A549 treated with CORT108297 at 1 μM for 4 hours (cell line): ENCODE results near the gene ZFP57. TPM values are rescaled to one million over a fixed set of nuclear protein-coding genes. Genes with fewer than 3 reads are reported as not detected.

Experiments used
- total RNA-seq: library from RNA; stranded (reverse); fragments of 200-300 nt; extraction: Qiagen RNA extraction; gene quantifications from 5 replicates; pipeline ENCODE4 v1.2.3, GENCODE V29; 2022

Gene ZFP57
- total RNA-seq = not detected in 5 replicates

GRCh38 chr6:29680904-29681303 lies at the start of gene ZFP57:
TSS of gene ZFP57 (minus strand) at chr6:29681152. CDS start at chr6:29677003, 4,149 bp downstream.

DNA sequence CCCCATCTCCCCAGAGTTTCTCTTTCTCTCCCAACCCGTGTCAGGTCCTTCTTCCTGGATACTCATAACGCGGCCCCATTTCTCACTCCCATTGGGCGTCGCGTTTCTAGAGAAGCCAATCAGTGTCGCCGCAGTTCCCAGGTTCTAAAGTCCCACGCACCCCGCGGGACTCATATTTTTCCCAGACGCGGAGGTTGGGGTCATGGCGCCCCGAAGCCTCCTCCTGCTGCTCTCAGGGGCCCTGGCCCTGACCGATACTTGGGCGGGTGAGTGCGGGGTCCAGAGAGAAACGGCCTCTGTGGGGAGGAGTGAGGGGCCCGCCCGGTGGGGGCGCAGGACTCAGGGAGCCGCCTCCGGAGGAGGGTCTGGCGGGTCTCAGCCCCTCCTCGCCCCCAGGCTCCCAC lies 42.3 kb upstream of the ZFP57 start, which contains the start of gene HLA-F:
HLA-F (plus strand) TSS at position 173 of the 404 bp plus-strand sequence; CDS start at position 203, 30 bp downstream.

GRCh38 chr6:29656798-29657197 lies 24.2 kb downstream of the ZFP57 start, which contains the start of gene MOG:
TSS of gene MOG (plus strand) at chr6:29657092. CDS start at chr6:29657210, 118 bp downstream.

DNA sequence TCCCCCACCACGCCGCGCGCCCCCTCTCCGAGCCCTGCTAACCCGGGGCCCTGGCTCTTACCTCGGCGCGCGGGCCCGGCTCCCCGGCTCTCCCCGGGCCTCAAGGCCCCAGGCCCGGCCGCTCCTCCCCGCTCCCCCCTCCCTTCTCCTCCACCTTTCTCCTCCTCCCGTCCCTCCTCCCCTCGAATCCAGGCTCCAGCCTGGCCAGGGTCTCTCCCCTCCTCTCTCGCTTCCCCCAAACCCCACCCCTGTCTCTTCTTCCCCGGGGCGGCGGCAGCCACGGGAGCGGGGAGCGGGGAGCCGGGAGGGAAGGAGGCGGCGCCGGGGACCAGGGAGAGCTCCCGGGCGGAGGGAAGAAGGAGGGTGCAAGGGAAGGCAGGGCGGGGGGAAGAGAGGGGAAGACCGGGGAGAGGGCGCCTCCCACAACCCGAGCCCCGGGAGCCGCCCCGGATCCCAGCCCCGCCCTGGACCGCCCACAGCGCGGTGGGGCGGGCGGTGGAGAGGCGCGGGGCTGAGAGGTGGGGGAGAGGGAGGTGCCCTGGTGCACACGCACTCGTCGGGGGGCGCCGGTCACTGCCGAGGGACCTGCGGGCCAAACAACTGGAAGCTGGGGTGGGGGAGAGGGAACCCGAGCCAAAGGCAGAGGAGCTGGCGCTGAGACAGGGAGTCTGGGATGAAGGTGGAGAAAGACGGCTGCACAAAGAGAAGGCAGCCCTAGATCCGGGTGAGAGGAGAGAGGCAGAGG lies 48.0 kb downstream of the ZFP57 start, which contains the start of gene GABBR1:
GABBR1 (minus strand) TSS at position 395 of the 745 bp plus-strand sequence. CDS start 798 bp downstream, outside the sequence.

Other genes starting within 250 kb of the ZFP57 start
- not detected in 5 replicates for gene OR10C1, start 241.8 kb downstream of the ZFP57 start, total RNA-seq
- not detected in 5 replicates for gene OR11A1, start 224.1 kb downstream of the ZFP57 start, total RNA-seq
- not detected in 5 replicates for gene OR2H1, start 224.0 kb downstream of the ZFP57 start, total RNA-seq
- not detected in 5 replicates for gene MAS1L, start 193.2 kb downstream of the ZFP57 start, total RNA-seq
- gene UBD, start 121.4 kb downstream of the ZFP57 start, total RNA-seq = 0.46 to 0.99 TPM (median 0.64 TPM) in 5 replicates
- gene OR2H2, start 96.0 kb downstream of the ZFP57 start, total RNA-seq = not detected in 5 replicates
- 3.9 to 7.9 TPM (median 6.2 TPM) in 5 replicates for gene GABBR1, start 48.0 kb downstream of the ZFP57 start, total RNA-seq
- not detected in 5 replicates for gene MOG, start 24.1 kb downstream of the ZFP57 start, total RNA-seq
- gene HLA-F, start 42.3 kb upstream of the ZFP57 start, total RNA-seq = 4.1 to 6.0 TPM (median 4.9 TPM) in 5 replicates
- gene HLA-G, start 146.7 kb upstream of the ZFP57 start, total RNA-seq = 0.16 TPM in 1 of 5 replicates, not detected in the others